Fibroblast of pulmonary artery (primary cell): ENCODE results near the gene CD300LB.

Source experiments
- DNase-seq: peaks from one replicate; pipeline ENCODE4 v3.0.0-alpha.2; 2010; ENCODE audit warnings: low read depth
- H3K4me3 ChIP-seq: replicated peaks from 2 replicates; pipeline ENCODE4 v1.5.1; 2011; ENCODE audit warnings: low read depth, mild to moderate bottlenecking, control low read depth, low read length, moderate library complexity
- TF ChIP-seq, protein P1 (sequence below): IDR thresholded peaks from 2 replicates; pipeline ENCODE4 v1.5.1; 2011; ENCODE audit warnings: mild to moderate bottlenecking, control low read depth, low read length, inconsistent platforms; ENCODE audit errors: missing control alignments

The CD300LB gene

DNA sequence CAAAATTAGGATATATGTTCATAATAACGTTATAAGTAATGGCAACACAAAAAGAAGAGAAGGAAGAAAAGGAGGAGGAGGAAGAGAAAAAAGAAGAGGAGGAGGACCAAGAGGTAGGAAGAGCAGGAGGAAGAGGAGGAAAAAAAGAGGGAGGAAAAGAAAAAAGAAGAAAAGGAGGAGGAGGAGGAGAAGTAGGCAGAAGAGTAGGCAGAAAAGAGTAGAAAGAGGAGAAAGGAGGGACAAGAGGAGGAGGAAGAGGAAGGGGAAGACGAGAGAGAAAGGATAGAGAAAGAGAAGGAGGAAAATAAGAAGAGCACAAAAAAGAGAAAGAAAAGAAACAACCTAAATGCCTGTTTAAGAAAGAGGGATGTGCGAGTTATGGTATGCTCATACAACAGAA is 5.6 kb upstream of the CD300LB start:
- DNase-seq, result no peak
- TF ChIP-seq, protein P1, sequence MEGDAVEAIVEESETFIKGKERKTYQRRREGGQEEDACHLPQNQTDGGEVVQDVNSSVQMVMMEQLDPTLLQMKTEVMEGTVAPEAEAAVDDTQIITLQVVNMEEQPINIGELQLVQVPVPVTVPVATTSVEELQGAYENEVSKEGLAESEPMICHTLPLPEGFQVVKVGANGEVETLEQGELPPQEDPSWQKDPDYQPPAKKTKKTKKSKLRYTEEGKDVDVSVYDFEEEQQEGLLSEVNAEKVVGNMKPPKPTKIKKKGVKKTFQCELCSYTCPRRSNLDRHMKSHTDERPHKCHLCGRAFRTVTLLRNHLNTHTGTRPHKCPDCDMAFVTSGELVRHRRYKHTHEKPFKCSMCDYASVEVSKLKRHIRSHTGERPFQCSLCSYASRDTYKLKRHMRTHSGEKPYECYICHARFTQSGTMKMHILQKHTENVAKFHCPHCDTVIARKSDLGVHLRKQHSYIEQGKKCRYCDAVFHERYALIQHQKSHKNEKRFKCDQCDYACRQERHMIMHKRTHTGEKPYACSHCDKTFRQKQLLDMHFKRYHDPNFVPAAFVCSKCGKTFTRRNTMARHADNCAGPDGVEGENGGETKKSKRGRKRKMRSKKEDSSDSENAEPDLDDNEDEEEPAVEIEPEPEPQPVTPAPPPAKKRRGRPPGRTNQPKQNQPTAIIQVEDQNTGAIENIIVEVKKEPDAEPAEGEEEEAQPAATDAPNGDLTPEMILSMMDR, result no peak
- no peak overlapping the region for H3K4me3 ChIP-seq

DNA sequence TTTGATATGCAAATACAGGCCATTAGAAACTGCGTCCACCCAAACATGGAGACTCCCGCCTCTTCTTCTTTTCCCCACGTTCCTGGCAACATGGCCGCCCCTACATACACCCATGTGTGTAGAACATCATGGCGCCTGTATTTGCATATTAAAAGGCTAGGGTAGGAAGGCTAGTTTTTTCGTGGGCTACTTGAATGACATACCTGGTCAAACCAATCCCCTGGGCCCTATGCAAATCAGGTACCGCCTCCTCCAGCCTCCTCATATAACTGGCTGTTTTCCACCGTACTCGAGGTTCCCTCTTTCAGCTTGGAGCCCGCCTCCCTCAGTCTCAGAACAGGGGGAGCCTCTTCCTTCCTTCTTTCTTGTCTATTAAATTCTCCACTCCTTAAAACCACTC is 840 bp upstream of the CD300LB start:
- TF ChIP-seq, protein P1, result no peak
- no peak for DNase-seq
- H3K4me3 ChIP-seq, result no peak overlapping the region

DNA sequence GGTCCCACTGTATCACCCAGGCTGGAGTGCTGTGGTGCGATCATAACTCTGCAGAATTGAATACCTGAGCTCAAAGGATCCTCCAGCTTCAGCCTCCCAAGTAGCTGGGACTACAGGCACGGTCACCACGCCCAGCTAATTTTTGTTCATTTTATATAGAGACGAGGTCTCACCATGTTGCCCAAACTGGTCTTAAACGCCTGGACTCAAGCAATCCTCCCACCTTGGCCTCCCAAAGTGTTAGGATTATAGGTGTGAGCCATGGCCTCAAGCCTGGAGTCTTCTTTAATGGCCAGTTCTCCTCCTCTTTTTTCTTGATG is 484 bp downstream of the CD300LB start:
- H3K4me3 ChIP-seq, result no peak overlapping the region
- DNase-seq, result no peak
- TF ChIP-seq, protein P1, result no peak

DNA sequence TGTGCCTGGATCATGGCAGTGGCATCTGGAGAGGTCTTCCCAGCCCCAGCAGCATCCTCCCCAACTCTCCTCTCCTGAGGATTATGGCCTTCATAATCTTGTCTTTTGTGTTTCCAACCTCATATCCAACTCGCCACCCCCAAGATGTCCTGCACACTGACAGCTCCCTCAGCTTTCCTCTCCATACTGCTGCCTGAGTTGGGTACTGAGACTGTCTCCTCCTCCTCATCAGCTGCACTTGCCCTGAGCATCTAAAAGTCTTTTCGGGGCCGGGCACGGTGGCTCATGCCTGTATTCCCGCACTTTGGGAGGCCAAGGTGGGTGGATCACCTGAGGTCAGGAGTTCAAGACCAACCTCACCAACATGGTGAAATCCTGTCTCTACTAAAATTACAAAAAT is 2.0 kb downstream of the CD300LB start:
- H3K4me3 ChIP-seq, result no peak overlapping the region
- DNase-seq, result no peak
- TF ChIP-seq, protein P1, result no peak

DNA sequence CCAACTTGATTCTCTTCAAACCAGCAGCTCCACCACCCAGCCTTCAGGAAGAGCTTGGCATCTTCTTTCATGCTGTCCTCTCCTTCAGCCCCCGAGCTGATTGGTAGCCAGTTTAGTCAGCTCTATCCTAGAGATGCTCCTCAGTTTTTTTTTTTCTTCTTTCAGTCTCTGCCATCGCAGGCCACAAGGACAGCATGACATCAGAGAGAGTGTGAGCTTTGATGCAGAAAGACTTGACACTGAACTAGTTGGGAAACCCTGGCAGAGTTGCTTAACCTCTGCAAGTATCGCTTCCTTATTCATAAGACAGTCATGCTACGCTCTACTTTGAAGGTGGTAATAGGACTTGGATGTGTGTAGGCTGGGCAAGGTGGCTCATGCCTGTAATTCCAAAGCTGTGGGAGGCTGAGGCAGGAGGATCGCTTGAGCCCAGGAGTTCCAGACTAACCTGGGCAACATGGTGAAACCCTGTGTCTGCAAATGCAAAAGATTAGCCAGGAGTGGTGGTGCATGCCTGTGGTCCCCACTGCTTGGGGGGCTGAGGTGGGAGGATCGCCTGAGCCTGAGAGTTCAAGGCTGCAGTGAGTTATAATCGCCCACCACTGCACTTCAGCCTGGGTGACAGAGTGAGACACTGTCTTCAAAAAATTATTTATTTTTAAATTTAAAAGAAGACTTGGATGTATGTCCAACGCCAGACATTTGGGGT is 2.6 kb downstream of the CD300LB start:
- TF ChIP-seq, protein P1, result no peak
- H3K4me3 ChIP-seq, result no peak overlapping the region
- no peak for DNase-seq

DNA sequence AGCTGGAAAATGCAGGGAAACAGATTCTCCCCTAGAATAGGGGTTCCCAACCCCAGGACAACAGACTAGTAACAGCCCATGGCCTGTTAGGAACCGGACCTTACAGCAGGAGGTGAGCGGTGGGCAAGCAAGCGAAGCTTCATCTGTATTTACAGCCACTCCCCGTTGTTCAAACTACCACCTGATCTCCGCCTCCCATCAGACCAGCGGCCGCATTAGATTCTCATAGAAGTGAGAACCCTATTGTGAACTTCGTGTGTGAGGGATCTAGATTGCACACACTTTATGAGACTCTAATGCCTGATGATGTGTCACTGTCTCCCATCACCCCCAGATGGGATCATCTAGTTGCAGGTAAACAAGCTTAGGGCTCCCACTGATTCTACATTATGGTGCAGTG is 3.5 kb downstream of the CD300LB start:
- H3K4me3 ChIP-seq, result no peak overlapping the region
- DNase-seq, result no peak
- TF ChIP-seq, protein P1, result no peak

DNA sequence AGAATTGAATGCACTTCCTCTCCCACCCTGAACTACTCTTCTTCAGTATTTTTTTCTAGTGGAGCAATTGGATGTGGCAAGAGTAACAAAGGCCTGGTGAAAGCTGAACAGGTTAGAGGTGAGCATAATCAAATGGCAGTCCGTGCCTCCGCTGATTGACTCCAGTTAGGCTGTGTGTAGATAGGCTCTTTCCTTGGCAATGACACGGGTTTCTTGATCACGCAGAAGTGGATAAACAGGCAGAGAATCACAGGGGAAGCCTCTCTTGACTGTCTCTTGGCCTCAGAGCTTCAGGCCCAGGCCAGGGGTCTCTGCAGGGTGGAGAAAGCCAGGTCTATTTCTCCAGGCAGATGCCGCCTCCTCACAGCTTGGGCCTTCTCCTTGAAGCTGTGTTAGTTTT is 4.2 kb downstream of the CD300LB start:
- TF ChIP-seq, protein P1, result no peak
- no peak overlapping the region for H3K4me3 ChIP-seq
- DNase-seq, result no peak
